ENCODE data around the gene MTG1.

The MTG1 gene, protein sequence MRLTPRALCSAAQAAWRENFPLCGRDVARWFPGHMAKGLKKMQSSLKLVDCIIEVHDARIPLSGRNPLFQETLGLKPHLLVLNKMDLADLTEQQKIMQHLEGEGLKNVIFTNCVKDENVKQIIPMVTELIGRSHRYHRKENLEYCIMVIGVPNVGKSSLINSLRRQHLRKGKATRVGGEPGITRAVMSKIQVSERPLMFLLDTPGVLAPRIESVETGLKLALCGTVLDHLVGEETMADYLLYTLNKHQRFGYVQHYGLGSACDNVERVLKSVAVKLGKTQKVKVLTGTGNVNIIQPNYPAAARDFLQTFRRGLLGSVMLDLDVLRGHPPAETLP

GRCh38 chr10:133394064-133394663 lies at the start of gene MTG1:
Gene MTG1, plus strand, starts transcription at chr10:133394157. Its CDS starts 64 bp downstream, at chr10:133394221.
- peak in 1 of 2 experiments; percentile 88 for DNase-seq

DNA sequence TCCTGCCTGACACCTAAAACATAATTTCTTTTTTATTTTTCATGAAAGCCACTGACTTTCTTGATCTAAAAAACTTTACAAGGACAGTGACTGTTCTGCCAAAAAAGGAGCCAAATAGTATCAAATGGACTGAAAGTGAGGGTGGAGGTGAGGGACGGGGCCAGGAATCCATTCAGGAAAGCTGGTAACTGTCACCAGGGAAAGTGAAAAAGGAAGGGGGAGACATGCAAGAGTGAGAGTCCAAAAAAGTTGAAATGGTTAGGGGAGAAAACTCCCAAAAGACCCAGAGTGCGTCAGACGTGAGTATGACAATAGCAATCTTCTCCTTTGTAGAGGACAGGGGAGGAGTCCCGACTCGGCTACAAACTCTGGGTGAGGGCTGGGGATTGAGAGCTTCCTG lies 49.7 kb upstream of the MTG1 start:
- no peak for DNase-seq

GRCh38 chr10:133346413-133346812 lies 47.5 kb upstream of the MTG1 start:
- no peak for DNase-seq

DNA sequence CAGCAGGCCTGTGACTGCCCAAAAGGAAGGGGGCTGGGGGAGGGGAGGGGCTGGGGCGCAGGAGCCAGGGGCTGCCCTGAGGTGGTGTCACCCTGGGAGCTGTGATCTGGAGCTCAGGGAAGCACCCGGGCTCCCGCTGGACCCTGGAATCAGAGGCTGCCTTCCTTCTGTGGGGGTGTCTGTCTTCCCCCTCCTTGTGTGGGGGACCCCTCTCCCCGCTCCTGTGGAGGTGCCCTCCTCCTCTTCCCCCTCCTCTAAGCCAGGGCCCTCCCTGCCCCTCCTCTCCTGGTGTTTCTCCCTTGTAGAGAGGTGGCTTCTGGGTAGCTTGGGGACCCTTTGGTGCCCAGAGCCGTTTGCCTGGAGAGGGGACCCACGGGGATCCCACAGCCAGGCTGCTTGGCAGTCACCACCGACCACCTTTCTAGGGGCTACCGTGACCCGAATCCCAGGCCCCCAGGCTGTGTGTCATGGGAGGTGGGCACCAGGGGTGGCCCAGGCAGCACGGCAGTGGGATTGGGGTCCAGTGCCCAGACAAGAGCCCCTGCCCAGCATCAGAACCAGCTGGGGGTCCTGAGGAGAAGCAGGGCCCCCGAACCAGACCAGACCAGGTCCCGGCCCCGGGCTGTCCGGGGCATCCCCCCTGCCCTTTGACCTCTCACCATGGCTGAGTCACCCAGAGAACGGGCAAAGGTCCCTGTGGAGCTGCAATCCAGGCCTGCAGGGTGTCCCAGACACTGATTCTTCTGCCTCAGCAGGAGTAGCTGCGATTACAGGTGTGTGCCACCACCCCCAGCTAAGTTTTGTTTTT lies 46.0 kb upstream of the MTG1 start:
- DNase-seq, result no peak

DNA sequence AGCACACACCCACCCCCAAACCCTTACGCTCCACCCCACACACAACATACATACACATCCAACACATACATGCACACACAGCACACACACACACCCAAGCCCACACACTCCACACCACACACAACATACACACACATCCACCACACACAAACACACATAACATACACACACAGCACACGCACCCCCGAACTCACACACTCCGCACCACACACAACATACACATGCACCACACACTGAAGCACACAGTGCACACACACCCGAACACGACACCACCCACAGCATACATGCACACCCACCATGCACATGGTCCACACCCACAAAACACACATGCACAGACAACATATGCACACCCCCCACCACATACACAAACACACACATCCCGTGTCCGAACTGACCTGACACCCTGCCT lies 44.8 kb upstream of the MTG1 start:
- DNase-seq, result no peak

DNA sequence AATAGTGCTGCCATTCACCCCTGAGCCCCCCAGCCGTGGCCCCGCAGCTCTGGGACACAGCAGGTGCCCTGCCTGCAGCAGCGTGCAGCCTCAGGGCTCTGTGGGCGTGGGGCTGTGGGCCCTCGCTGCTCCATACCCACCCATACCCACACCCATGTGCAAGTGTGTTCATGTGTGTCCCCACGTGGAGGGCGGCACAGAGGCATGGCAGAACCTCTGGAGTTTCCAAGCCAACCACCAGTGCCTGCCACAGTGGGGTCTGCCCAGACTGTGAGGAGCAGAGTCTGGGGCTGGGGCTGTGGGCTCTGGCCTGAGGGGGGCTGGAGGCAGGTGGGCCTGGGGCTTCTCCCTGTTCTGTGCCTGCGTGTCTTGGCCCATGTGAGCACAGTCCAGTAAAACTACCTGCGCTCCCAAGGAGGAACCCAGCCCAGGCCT lies 44.4 kb upstream of the MTG1 start:
- DNase-seq, result no peak

- DNase-seq, result no peak
Measured at GRCh38 chr10:133350283-133350949, 43.5 kb upstream of the MTG1 start.

GRCh38 chr10:133350950-133351329 lies 43.0 kb upstream of the MTG1 start:
- DNase-seq, result no peak

DNA sequence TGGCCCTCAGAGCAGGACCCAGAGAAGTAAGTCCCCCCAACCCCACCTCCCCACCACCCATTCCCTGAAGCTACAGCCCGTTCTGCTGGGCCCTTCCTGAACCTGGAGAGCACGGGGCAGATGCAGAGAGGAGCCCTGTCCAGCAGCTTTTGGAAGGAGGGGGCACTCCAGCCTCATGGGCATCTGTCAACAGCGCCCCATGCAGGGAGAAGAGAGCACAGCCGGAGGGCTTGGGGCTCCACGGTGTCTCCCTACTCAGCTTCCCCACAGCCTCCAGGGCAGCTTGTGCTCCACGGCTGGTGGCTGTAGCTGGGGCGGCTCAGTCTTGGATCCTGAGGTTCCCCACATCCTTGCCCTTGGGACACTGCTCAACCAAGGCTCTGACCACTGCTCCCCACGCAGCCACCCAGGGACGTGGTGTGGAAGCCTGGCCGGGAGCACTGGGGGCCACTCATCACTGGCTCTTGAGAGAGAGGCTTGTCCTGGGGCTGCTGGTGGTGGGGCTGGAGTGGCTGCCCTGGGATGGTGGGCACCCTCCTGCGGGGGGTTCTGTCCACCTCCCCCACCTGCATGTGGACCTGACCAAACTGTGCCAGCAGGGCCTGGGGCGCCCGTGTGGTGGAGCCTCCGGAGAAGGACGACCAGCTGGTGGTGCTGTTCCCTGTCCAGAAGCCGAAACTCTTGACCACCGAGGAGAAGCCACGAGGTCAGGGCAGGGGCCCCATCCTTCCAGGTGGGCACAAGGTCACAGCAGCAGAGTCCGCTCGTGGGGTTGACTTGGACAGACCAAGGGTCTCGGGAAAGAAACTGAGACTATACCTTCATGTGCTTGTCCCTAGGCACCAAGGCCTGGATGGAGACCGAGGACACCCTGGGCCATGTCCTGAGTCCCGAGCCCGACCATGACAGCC lies 42.3 kb upstream of the MTG1 start:
- no peak for DNase-seq

GRCh38 chr10:133353202-133353959 lies 40.6 kb upstream of the MTG1 start:
- DNase-seq, result no peak

DNA sequence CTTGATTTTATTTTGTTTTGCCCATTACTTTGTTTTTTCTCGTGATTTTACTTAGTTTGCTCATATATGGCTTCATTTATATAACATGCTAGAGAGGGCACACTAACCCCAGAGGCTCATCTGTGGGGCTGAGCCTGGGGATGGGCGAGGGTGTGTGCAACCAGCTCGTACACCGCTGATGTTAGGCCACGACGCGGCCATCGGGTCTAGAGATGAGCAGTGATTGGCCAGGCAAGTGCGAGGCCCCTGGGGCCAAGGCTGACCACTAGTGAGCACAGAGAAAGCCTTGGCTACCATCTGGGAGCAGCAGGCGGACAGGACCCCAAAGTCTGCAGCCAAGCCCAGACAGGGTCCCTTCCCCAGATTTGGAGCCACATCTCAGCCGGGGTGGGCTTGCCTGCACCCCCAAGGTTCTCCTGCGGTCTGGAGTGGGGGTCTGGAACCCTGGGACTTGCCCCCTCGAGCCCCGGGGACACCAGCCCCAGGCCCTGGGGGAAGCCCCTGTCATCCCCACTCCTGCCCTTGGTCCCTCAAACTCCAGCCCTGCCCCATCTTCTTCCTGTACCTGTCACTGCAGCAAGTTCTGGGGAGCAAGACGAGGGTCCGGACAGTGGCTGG lies 39.9 kb upstream of the MTG1 start:
- no peak for DNase-seq

- DNase-seq, result no peak
Measured at GRCh38 chr10:133354672-133355240, 39.2 kb upstream of the MTG1 start.

GRCh38 chr10:133355266-133355665 lies 38.7 kb upstream of the MTG1 start:
- DNase-seq, result no peak

DNA sequence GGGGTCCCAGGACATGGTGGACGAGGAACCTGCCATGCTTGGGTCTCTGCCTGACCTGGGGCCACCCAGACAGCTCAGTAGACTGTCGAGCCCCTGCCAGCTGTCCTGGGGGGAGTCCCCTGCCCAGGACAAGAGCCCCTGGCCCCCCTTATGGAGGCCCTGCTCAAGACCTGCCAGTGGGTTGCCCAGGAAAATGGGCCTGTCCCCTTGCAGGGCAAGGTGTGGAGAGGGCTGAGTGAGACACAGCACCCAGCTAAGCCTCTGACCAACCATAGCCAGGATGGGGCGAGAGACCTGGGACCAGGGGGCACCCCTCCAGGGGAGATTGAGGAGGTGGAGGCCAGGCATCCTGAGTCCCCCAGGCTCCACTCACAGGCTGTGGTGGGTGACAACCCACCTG lies 38.0 kb upstream of the MTG1 start:
- no peak for DNase-seq

DNA sequence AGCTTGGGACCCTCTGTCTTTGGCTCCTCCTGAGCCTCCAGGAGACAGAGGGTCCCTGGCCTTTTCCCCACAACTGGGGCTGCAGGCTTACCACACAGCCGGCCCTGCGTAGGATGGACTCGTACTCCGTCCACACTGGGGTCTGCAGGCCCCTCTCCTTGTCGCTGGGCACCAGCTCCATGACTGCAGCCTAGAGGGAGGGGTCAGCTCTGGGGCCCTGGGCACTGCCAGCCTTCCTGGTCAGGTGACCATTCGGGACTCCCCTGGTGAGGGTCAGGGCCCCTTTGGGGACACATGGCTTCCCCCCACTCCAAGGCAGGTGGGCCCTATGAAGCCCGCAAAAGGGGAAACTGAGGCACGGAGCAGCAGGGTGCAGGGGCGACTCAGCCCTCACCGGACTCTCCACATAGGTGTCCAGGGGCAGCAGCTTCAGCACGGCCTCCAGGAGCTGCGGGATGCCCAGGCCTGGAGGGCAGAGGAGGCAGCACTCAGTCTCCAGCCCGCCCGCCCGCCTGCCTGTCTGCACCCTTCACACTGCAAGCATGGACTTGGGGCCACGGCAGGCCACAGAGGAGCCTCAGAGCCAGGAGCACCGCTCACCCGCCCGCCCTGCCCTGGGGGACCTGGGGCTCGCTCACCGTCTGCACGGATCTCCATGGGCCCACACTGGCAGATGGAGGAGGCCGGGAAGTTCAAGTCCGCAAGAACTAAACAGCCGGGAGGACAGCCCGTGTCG lies 37.2 kb upstream of the MTG1 start:
- DNase-seq, result no peak

DNA sequence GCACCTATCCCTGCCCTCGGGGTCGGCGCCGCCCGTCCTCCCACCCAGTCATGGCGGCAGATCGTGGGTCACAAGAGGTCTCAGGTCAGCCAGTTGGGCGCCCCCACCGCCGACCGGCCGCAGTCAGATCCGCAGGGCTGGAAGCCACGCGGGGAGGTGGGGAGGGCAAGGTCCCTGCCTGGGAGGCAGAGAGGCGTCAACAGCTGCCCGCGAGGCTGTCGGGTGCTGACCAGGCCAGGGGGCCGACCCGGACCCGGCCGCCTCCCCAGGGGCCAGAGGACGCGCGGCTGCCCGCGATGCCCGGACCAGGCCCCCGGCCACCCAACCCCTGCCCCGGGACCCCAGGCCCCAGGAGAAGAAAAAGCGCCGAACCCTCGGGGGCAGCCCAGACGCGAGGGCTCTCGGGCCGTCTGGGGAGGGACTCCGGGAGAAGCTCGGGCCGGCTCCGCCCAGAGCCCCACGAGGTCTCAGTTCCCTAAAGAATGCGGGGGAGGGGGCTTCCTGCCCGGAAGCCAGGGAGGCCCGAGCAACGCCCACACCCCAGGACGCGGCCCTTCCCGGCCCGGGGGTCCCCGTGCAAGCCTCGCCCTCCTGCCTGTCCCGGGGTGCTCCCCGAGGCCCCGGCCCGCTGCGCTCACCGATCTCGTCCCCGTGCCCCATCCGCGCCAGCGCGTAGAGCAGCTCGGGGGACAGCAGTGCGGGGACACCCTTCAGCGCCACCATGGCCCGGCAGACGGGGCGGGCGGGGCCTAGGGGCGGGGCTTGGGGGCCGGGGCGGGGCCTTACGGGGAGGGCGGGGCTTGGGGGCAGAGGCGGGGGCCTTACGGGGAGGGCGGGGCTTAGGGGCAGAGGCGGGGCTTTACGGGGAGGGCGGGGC lies 36.4 kb upstream of the MTG1 start, which contains the start of gene FUOM:
FUOM (minus strand) TSS at position 735 of the 877 bp plus-strand sequence; CDS start at position 723, 12 bp downstream.
- peak; percentile 56 to 62 for DNase-seq

- no peak for DNase-seq
Measured at GRCh38 chr10:133358162-133358924, 35.6 kb upstream of the MTG1 start.

- DNase-seq, result no peak
Measured at GRCh38 chr10:133358925-133359310, 35.0 kb upstream of the MTG1 start.

Measured in activated CD4-positive, alpha-beta T cell treated with anti-CD3 and anti-CD28 coated beads, Interleukin-2, amount 50 U/mL, for 4 hours (primary cell).